HepG2 (cell line): ENCODE results near the gene UXS1. TPM values are rescaled to one million over a fixed set of nuclear protein-coding genes. Genes with fewer than 3 reads are reported as not detected.

Experiments
- ATAC-seq: fragments of 200-7000 bp; cut with Tn5 transposase; 3 replicates; pipeline ENCODE4 v1.9.1; 2020; ENCODE audit warnings: mild to moderate bottlenecking, moderate library complexity
- BruUV-seq: library from RNA; stranded (reverse); fragments of 400-500 nt; replicated peaks from 2 replicates; lab custom pipeline; 2021; lab: Mats Ljungman, UMichigan
- CTCF ChIA-PET: fragments of 300-600 bp; formaldehyde crosslinking; extraction: SDS; loops from one replicate; lab custom pipeline; 2021; ENCODE audit warnings: low total read pairs, inconsistent platforms, low intra/inter-chr PET ratio; lab: Yijun Ruan, JAX
- POLR2A ChIA-PET: fragments of 350-600 bp; sonication (Branson Sonifier 250); formaldehyde crosslinking; loops from one replicate; lab custom pipeline; 2020; ENCODE audit warnings: antibody characterized with exemption, inconsistent platforms; lab: Yijun Ruan, JAX
- DNase-seq: peaks from one replicate; pipeline ENCODE4 v3.0.0-alpha.2; 2015; ENCODE audit warnings: low spot score
- FAIRE-seq: peaks from 3 replicates; lab custom pipeline; 2011; peaks lifted over from hg19 to GRCh38; lab: Jason Lieb, UNC
- H2AFZ ChIP-seq: one replicate; pipeline ENCODE4 v1.6.1; 2011; ENCODE audit warnings: low read length, inconsistent platforms
- H3K27ac ChIP-seq: fragments of 300-600 bp; 3 replicates; pipeline ENCODE4 v1.8.0; 2011; ENCODE audit warnings: mixed run types, mild to moderate bottlenecking, mixed read lengths, low read length, inconsistent platforms; ENCODE audit not compliant: insufficient read depth; ENCODE audit errors: extremely low read length
- H3K27me3 ChIP-seq, 2 experiments: fragments of 200-600 bp in 1 of 2; 2 replicates in 1 of 2; 3 replicates in 1 of 2; pipeline versions ENCODE4 v1.6.0 to v1.8.0; 2011; ENCODE audit warnings: low read length in 2 of 2, mild to moderate bottlenecking in 2 of 2, moderate library complexity in 2 of 2, inconsistent platforms in 1 of 2; ENCODE audit not compliant: insufficient read depth in 2 of 2, control insufficient read depth in 1 of 2
- H3K36me3 ChIP-seq, 2 experiments: fragments of 200-600 bp in 1 of 2; replicated peaks in 1 of 2; 2 replicates in 1 of 2; 3 replicates in 1 of 2; pipeline versions ENCODE4 v1.5.1 to v1.8.0; 2011; ENCODE audit warnings: low read length in 2 of 2, inconsistent platforms in 1 of 2; ENCODE audit not compliant: insufficient read depth in 2 of 2, control insufficient read depth in 1 of 2
- H3K4me1 ChIP-seq: 2 replicates; pipeline ENCODE4 v1.5.1; 2012; ENCODE audit warnings: low read length, inconsistent platforms; ENCODE audit not compliant: insufficient read depth
- H3K4me2 ChIP-seq: 2 replicates; pipeline ENCODE4 v1.6.0; 2011; ENCODE audit warnings: low read depth, low read length, inconsistent platforms
- H3K4me3 ChIP-seq, 3 experiments: fragments of 200-600 bp in 1 of 3; sonication (generic), shearing (Covaris generic) in 1 of 3; replicated peaks in 1 of 3; 2 replicates each; pipeline ENCODE4 v1.5.1; 2011 to 2016; ENCODE audit warnings: low read length in 3 of 3, inconsistent platforms in 2 of 3, low read depth in 2 of 3, mild to moderate bottlenecking in 2 of 3, control low read depth in 1 of 3, mixed read lengths in 1 of 3; ENCODE audit not compliant: insufficient read depth in 1 of 3
- H3K79me2 ChIP-seq: one replicate; pipeline ENCODE4 v1.6.1; 2011; ENCODE audit warnings: low read length, inconsistent platforms; ENCODE audit not compliant: insufficient read depth
- H3K9ac ChIP-seq: 2 replicates; pipeline ENCODE4 v1.6.0; 2011; ENCODE audit warnings: mild to moderate bottlenecking, low read depth, low read length, inconsistent platforms; ENCODE audit not compliant: insufficient read depth
- H3K9me3 ChIP-seq: 2 replicates; pipeline ENCODE4 v1.5.1; 2012; ENCODE audit warnings: mild to moderate bottlenecking, low read length
- H4K20me1 ChIP-seq: 2 replicates; pipeline ENCODE4 v1.6.0; 2011; ENCODE audit warnings: inconsistent platforms, mild to moderate bottlenecking, low read length, moderate library complexity; ENCODE audit not compliant: insufficient read depth
- BRCA1 ChIP-seq: sonication (generic); formaldehyde crosslinking; IDR thresholded peaks from 2 replicates; pipeline ENCODE4 v1.4.0; 2020; ENCODE audit warnings: missing genetic modification reagents
- EP300 ChIP-seq, 3 experiments: sonication (generic) in 1 of 3; formaldehyde crosslinking in 1 of 3; IDR thresholded peaks; 2 replicates each; pipeline versions ENCODE4 v1.5.1 to v1.6.1; 2011 to 2020; ENCODE audit warnings: low read depth in 2 of 3, low read length in 2 of 3, borderline replicate concordance in 1 of 3, improper control_type of control experiment in 1 of 3, mild to moderate bottlenecking in 1 of 3, missing genetic modification reagents in 1 of 3, moderate library complexity in 1 of 3
- MXD4 ChIP-seq: IDR thresholded peaks from 2 replicates; pipeline ENCODE4 v1.6.1; 2016; ENCODE audit warnings: mild to moderate bottlenecking, missing biosample characterization, missing genetic modification reagents
- PHF8 ChIP-seq: sonication (generic); formaldehyde crosslinking; IDR thresholded peaks from 2 replicates; pipeline ENCODE4 v1.5.0; 2020; ENCODE audit warnings: missing genetic modification reagents
- SP1 ChIP-seq, 2 experiments: fragments of 450-650 bp in 1 of 2; sonication (generic) in 1 of 2; formaldehyde crosslinking in 1 of 2; IDR thresholded peaks; 2 replicates each; pipeline versions ENCODE4 v1.4.0 to v1.6.1; 2016 to 2020; ENCODE audit warnings: missing genetic modification reagents in 1 of 2
- SYNCRIP ChIP-seq: fragments of 200-400 bp; formaldehyde crosslinking; IDR thresholded peaks from 2 replicates; pipeline ENCODE4 v1.6.1; 2018; ENCODE audit warnings: mild to moderate bottlenecking, low read depth, low read length; ENCODE audit not compliant: insufficient read depth
- ZMAT3 ChIP-seq: sonication (generic); formaldehyde crosslinking; conservative IDR thresholded peaks from 2 replicates; pipeline ENCODE4 v1.7.0; 2021; ENCODE audit warnings: missing genetic modification reagents
- ZNF292 ChIP-seq: sonication (generic); formaldehyde crosslinking; IDR thresholded peaks from 2 replicates; pipeline ENCODE4 v1.8.1; 2022; ENCODE audit warnings: mild to moderate bottlenecking, low read depth, missing genetic modification reagents, borderline replicate concordance
- ZNF3 ChIP-seq: IDR thresholded peaks from 2 replicates; pipeline ENCODE4 v1.7.0; 2017; ENCODE audit warnings: inconsistent platforms
- ZNF460 ChIP-seq: sonication (generic); formaldehyde crosslinking; IDR thresholded peaks from 2 replicates; pipeline ENCODE4 v1.5.1; 2020; ENCODE audit warnings: missing genetic modification reagents, mild to moderate bottlenecking, borderline replicate concordance
- ZNF496 ChIP-seq: sonication (generic); formaldehyde crosslinking; IDR thresholded peaks from 2 replicates; pipeline ENCODE4 v1.8.1; 2023; ENCODE audit warnings: mild to moderate bottlenecking, moderate library complexity, missing genetic modification reagents; ENCODE audit not compliant: insufficient replicate concordance
- ZNF724P ChIP-seq: sonication (generic); formaldehyde crosslinking; IDR thresholded peaks from 2 replicates; pipeline ENCODE4 v1.8.0; 2022; ENCODE audit warnings: missing genetic modification reagents, borderline replicate concordance
- ZNF777 ChIP-seq: sonication (generic); formaldehyde crosslinking; IDR thresholded peaks from 2 replicates; pipeline ENCODE4 v1.4.0; 2020; ENCODE audit warnings: missing genetic modification reagents
- WGBS: methylation state at CpG from one replicate; pipeline ENCODE4 v1.1.6; 2017; ENCODE audit warnings: low lambda C conversion rate; 5-methylcytosine and 5-hydroxymethylcytosine counted together
- in situ Hi-C: cut with HindIII; loops from 2 replicates; pipeline ENCODE4 v1.10.0; 2017; ENCODE audit warnings: low pct_unique_long_range_greater_than_20kb; ENCODE audit not compliant: extremely low pct_ligation_motif_present
- intact Hi-C: fragments of 100-400 bp; cut with micrococcal nuclease; formaldehyde crosslinking; loops from one replicate; pipeline ENCODE4 v1.10.0; 2022; ENCODE audit not compliant: unreplicated experiment
- polyA plus RNA-seq, 8 experiments: library from polyadenylated mRNA; depleted of rRNA in 3 of 8; stranded (reverse) in 7 of 8; unstranded in 1 of 8; fragments of >200 nt; fragmentation: Illumina TruSeq in 4 of 8; extraction: Trizol in 4 of 8; gene quantifications; 2 replicates each; pipeline versions ENCODE4 v1.2.1 to v1.2.3, GENCODE V29; 2011 to 2016; ENCODE audit warnings: low read depth in 4 of 8, missing spikeins in 1 of 8, mixed read lengths in 1 of 8; ENCODE audit not compliant: insufficient read depth in 1 of 8
- total RNA-seq, 5 experiments: library from RNA; depleted of rRNA; stranded (reverse); fragments of >200 nt; fragmentation: Illumina TruSeq; extraction: Trizol; gene quantifications; 2 replicates each; pipeline ENCODE4 v1.2.3, GENCODE V29; 2016; ENCODE audit warnings: low read depth in 1 of 5
- TF ChIP-seq, protein P1 (sequence below): IDR thresholded peaks from 2 replicates; pipeline ENCODE4 v1.6.1; 2016
- TF ChIP-seq, protein P2 (sequence below): sonication (generic); formaldehyde crosslinking; IDR thresholded peaks from 2 replicates; pipeline ENCODE4 v1.4.0; 2020; ENCODE audit warnings: low read depth, mild to moderate bottlenecking, missing genetic modification reagents
- TF ChIP-seq, protein P3 (sequence below): sonication (generic); formaldehyde crosslinking; IDR thresholded peaks from 2 replicates; pipeline ENCODE4 v1.5.1; 2020; ENCODE audit warnings: mild to moderate bottlenecking, missing genetic modification reagents, moderate library complexity
- TF ChIP-seq, protein P4 (sequence below): sonication (generic); formaldehyde crosslinking; IDR thresholded peaks from 2 replicates; pipeline ENCODE4 v1.5.0; 2020; ENCODE audit warnings: missing genetic modification reagents, mild to moderate bottlenecking, borderline replicate concordance

Gene UXS1
- total and polyA plus RNA-seq, 2 of the 13 experiments (the other 11 are each of a cell fraction or from before 2014, with no cell fraction given): 53.3 to 110 TPM

DNA sequence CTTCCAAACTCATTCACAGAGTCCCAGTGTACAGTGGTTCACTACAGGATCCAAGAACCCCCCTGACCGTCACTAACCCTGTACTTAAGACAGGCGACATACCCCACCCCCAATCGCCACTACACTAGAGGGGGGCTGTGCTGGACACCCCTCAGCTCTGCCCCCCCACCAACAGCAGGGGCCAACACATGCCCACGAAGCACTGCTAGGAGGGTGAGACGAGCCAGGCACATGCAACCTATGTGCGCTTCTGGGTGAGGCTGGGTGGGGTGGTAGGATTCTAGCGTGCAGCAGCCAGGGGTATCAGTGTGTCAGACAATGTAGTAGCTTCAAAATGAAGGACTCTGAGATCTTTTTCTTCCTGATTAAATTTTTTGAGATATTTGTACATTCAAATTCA is 67.8 kb downstream of the UXS1 start:
- FAIRE-seq (no peak), ATAC-seq (no peak), DNase-seq (no peak)
- Histone ChIP-seq H3K4me3 (peak overlapping the region in 1 of 3 experiments; percentile 59; a peak in 1 of 6 replicates), H2AFZ (no peak overlapping the region), H3K9me3 (no peaks in the 10 kb centered on the region), H3K4me2 (peak overlapping the region; percentile 83), H3K4me1 (peaks cover 76% of the 10 kb centered on the region), H3K27ac (peak overlapping the region; percentile 86), H3K36me3 (peaks cover 12 to 45% of the 10 kb centered on the region in 2 experiments), H4K20me1 (no peaks in the 10 kb centered on the region), H3K27me3 (no peaks in the 10 kb centered on the region), H3K79me2 (peaks cover 11% of the 10 kb centered on the region), H3K9ac (peak overlapping the region; percentile 50; the same call in 1 of the 2 replicates)
- in situ Hi-C loops (loop anchor here (10.0 kb wide), 1 partner anchor 59 kb away; no protein-coding TSS in a partner anchor), intact Hi-C loops (loop anchor here (5.0 kb wide), 1 partner anchor 66 kb away; the partner anchor contains the start of gene UXS1)
- WGBS: 95% methylated on average over 7 of the region's 7 CpGs
- no TSS peak for BruUV-seq
- ChIA-PET POLR2A (interaction anchor here (1.0 to 2.5 kb wide), 5 partner anchors 11 to 207 kb away, joined by 3 to 17 read pairs (median 4); no protein-coding TSS in a partner anchor), CTCF (no interaction called here)
- TF ChIP-seq BRCA1 (CRISPR knock-in tag) (no peak), ZNF3 (CRISPR knock-in tag) (no peak), SP1 (IDR thresholded peaks at IDR 0.05) (no peak), SP1 (CRISPR knock-in tag; IDR thresholded peaks at IDR 0.05) (no peak), ZMAT3 (CRISPR knock-in tag) (no peak), ZNF460 (no peak), SYNCRIP (no peak), MXD4 (CRISPR knock-in tag) (no peak), EP300 (IDR thresholded peaks at IDR 0.05; ENCODE audit: low read depth in 2 of 2, low read length in 2 of 2) (no peak), EP300 (CRISPR knock-in tag; IDR thresholded peaks at IDR 0.05; ENCODE audit: borderline replicate concordance) (no peak), ZNF724P (0 out of 2 replicates have a peak, but pooled peaks have one; percentile 31), ZNF496 (CRISPR knock-in tag) (no peak), ZNF777 (CRISPR knock-in tag) (no peak), ZNF292 (CRISPR knock-in tag) (0 out of 2 replicates have a peak, but pooled peaks have one; percentile 22), PHF8 (CRISPR knock-in tag) (no peak)
- TF ChIP-seq, protein P1, sequence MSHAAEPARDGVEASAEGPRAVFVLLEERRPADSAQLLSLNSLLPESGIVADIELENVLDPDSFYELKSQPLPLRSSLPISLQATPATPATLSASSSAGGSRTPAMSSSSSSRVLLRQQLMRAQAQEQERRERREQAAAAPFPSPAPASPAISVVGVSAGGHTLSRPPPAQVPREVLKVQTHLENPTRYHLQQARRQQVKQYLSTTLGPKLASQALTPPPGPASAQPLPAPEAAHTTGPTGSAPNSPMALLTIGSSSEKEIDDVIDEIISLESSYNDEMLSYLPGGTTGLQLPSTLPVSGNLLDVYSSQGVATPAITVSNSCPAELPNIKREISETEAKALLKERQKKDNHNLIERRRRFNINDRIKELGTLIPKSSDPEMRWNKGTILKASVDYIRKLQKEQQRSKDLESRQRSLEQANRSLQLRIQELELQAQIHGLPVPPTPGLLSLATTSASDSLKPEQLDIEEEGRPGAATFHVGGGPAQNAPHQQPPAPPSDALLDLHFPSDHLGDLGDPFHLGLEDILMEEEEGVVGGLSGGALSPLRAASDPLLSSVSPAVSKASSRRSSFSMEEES: no peak
- TF ChIP-seq, protein P2, sequence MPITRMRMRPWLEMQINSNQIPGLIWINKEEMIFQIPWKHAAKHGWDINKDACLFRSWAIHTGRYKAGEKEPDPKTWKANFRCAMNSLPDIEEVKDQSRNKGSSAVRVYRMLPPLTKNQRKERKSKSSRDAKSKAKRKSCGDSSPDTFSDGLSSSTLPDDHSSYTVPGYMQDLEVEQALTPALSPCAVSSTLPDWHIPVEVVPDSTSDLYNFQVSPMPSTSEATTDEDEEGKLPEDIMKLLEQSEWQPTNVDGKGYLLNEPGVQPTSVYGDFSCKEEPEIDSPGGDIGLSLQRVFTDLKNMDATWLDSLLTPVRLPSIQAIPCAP: no peak
- TF ChIP-seq, protein P3, sequence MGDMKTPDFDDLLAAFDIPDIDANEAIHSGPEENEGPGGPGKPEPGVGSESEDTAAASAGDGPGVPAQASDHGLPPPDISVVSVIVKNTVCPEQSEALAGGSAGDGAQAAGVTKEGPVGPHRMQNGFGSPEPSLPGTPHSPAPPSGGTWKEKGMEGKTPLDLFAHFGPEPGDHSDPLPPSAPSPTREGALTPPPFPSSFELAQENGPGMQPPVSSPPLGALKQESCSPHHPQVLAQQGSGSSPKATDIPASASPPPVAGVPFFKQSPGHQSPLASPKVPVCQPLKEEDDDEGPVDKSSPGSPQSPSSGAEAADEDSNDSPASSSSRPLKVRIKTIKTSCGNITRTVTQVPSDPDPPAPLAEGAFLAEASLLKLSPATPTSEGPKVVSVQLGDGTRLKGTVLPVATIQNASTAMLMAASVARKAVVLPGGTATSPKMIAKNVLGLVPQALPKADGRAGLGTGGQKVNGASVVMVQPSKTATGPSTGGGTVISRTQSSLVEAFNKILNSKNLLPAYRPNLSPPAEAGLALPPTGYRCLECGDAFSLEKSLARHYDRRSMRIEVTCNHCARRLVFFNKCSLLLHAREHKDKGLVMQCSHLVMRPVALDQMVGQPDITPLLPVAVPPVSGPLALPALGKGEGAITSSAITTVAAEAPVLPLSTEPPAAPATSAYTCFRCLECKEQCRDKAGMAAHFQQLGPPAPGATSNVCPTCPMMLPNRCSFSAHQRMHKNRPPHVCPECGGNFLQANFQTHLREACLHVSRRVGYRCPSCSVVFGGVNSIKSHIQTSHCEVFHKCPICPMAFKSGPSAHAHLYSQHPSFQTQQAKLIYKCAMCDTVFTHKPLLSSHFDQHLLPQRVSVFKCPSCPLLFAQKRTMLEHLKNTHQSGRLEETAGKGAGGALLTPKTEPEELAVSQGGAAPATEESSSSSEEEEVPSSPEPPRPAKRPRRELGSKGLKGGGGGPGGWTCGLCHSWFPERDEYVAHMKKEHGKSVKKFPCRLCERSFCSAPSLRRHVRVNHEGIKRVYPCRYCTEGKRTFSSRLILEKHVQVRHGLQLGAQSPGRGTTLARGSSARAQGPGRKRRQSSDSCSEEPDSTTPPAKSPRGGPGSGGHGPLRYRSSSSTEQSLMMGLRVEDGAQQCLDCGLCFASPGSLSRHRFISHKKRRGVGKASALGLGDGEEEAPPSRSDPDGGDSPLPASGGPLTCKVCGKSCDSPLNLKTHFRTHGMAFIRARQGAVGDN (CRISPR knock-in tag): peak; percentile 70
- TF ChIP-seq, protein P4, sequence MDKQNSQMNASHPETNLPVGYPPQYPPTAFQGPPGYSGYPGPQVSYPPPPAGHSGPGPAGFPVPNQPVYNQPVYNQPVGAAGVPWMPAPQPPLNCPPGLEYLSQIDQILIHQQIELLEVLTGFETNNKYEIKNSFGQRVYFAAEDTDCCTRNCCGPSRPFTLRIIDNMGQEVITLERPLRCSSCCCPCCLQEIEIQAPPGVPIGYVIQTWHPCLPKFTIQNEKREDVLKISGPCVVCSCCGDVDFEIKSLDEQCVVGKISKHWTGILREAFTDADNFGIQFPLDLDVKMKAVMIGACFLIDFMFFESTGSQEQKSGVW (CRISPR knock-in tag): no peak
